ENCODE data around the gene TRABD2A. TPM values are rescaled to one million over a fixed set of nuclear protein-coding genes. Genes with fewer than 3 reads are reported as not detected.

TRABD2A gene
- total RNA-seq, 2 experiments from 2014 or later = 1.6 to 1.9 TPM

- intact Hi-C loops (cut with micrococcal nuclease; ENCODE audit: unreplicated experiment) = no loop called here
- Histone ChIP-seq H2AFZ (ENCODE audit: low read length) (no peak overlapping the region), H3K9me3 (ENCODE audit: low read length) (no peaks in the 10 kb centered on the region), H3K4me2 (ENCODE audit: low read length) (no peak overlapping the region), H3K4me3 (ENCODE audit: low read depth, low read length, poor library complexity, severe bottlenecking) (no peak overlapping the region), H4K20me1 (ENCODE audit: insufficient read depth, low read length) (no peaks in the 10 kb centered on the region), H3K4me1 (ENCODE audit: insufficient read depth, low read length, poor library complexity, severe bottlenecking) (peaks cover 31% of the 10 kb centered on the region), H3K79me2 (ENCODE audit: insufficient read depth, low read depth, low read length) (no peaks in the 10 kb centered on the region), H3K36me3 (ENCODE audit: insufficient read depth, low read length) (no peaks in the 10 kb centered on the region), H3K9me2 (ENCODE audit: insufficient read depth, low read length) (no peaks in the 10 kb centered on the region), H3K27ac (ENCODE audit: low read depth, low read length, poor library complexity, severe bottlenecking) (no peak overlapping the region)
- no TSS peak for BruUV-seq (replicated peaks)
- DNase-seq (ENCODE audit: low spot score) = no peak
- no peak for TF ChIP-seq EZH2phosphoT487 (IDR thresholded peaks at IDR 0.05; ENCODE audit: borderline replicate concordance, low read depth, low read length)
- no peak for TF ChIP-seq CTCF (conservative IDR thresholded peaks at IDR 0.05; ENCODE audit: low read length)
- ChIA-PET POLR2A (interaction anchor here (1.2 kb wide), 1 partner anchor 29 kb away, joined by 4 read pairs; no protein-coding TSS in a partner anchor), CTCF (ENCODE audit: unreplicated experiment) (no interaction called here)
Measured at GRCh38 chr2:84896567-84896966, 15.7 kb upstream of the TRABD2A start.

GRCh38 chr2:84894758-84895520 is 14.1 kb upstream of the TRABD2A start:
- CTCF ChIA-PET (ENCODE audit: unreplicated experiment) = no interaction called here
- H3K4me1 ChIP-seq (ENCODE audit: insufficient read depth, low read length, poor library complexity, severe bottlenecking) = peaks cover 32% of the 10 kb centered on the region
- peak; percentile 54 for DNase-seq (ENCODE audit: low spot score)
- no peaks in the 10 kb centered on the region for H3K79me2 ChIP-seq (ENCODE audit: insufficient read depth, low read depth, low read length)
- BruUV-seq (replicated peaks) = no TSS peak
- H3K4me2 ChIP-seq (ENCODE audit: low read length) = peak overlapping the region; percentile 57
- POLR2A ChIA-PET = interaction anchor here (0.9 to 1.6 kb wide), 2 partner anchors 12 to 81 kb away, joined by 3 to 4 read pairs; no protein-coding TSS in a partner anchor
- no peak for TF ChIP-seq EZH2phosphoT487 (IDR thresholded peaks at IDR 0.05; ENCODE audit: borderline replicate concordance, low read depth, low read length)
- no peak for TF ChIP-seq CTCF (conservative IDR thresholded peaks at IDR 0.05; ENCODE audit: low read length)
- no peaks in the 10 kb centered on the region for H3K9me3 ChIP-seq (ENCODE audit: low read length)
- H3K9me2 ChIP-seq (ENCODE audit: insufficient read depth, low read length) = no peaks in the 10 kb centered on the region
- peak overlapping the region; percentile 9 for H3K4me3 ChIP-seq (ENCODE audit: low read depth, low read length, poor library complexity, severe bottlenecking)
- H4K20me1 ChIP-seq (ENCODE audit: insufficient read depth, low read length) = no peaks in the 10 kb centered on the region
- H3K36me3 ChIP-seq (ENCODE audit: insufficient read depth, low read length) = no peaks in the 10 kb centered on the region
- peak overlapping the region; percentile 97 for H2AFZ ChIP-seq (ENCODE audit: low read length)
- H3K27ac ChIP-seq (ENCODE audit: low read depth, low read length, poor library complexity, severe bottlenecking) = peak overlapping the region; percentile 38
- intact Hi-C loops (cut with micrococcal nuclease; ENCODE audit: unreplicated experiment) = no loop called here

GRCh38 chr2:84894131-84894586 is 13.3 kb upstream of the TRABD2A start:
- no peak for DNase-seq (ENCODE audit: low spot score)
- Histone ChIP-seq H3K9me2 (ENCODE audit: insufficient read depth, low read length) (no peaks in the 10 kb centered on the region), H3K9me3 (ENCODE audit: low read length) (no peaks in the 10 kb centered on the region), H3K27ac (ENCODE audit: low read depth, low read length, poor library complexity, severe bottlenecking) (peak overlapping the region; percentile 38), H3K36me3 (ENCODE audit: insufficient read depth, low read length) (no peaks in the 10 kb centered on the region), H2AFZ (ENCODE audit: low read length) (peak overlapping the region; percentile 97), H3K4me1 (ENCODE audit: insufficient read depth, low read length, poor library complexity, severe bottlenecking) (peaks cover 40% of the 10 kb centered on the region), H3K79me2 (ENCODE audit: insufficient read depth, low read depth, low read length) (no peaks in the 10 kb centered on the region), H3K4me3 (ENCODE audit: low read depth, low read length, poor library complexity, severe bottlenecking) (peak overlapping the region; percentile 9), H3K4me2 (ENCODE audit: low read length) (peak overlapping the region; percentile 57), H4K20me1 (ENCODE audit: insufficient read depth, low read length) (no peaks in the 10 kb centered on the region)
- ChIA-PET CTCF (ENCODE audit: unreplicated experiment) (no interaction called here), POLR2A (interaction anchor here (0.8 to 1.6 kb wide), 3 partner anchors 12 to 80 kb away, joined by 3 to 4 read pairs (median 4); no protein-coding TSS in a partner anchor)
- TF ChIP-seq CTCF (conservative IDR thresholded peaks at IDR 0.05; ENCODE audit: low read length) (no peak), EZH2phosphoT487 (IDR thresholded peaks at IDR 0.05; ENCODE audit: borderline replicate concordance, low read depth, low read length) (no peak)
- BruUV-seq (replicated peaks) = no TSS peak
- intact Hi-C loops (cut with micrococcal nuclease; ENCODE audit: unreplicated experiment) = no loop called here
